GM19463 (cell line): ENCODE measurements around the gene SIPA1L3.

ENCODE experiments used
- ATAC-seq: cut with Tn5 transposase; IDR thresholded peaks from one replicate; pipeline ENCODE4 v1.9.1; 2021; ENCODE audit warnings: mild to moderate bottlenecking, moderate library complexity; ENCODE audit not compliant: unreplicated experiment

The SIPA1L3 gene

GRCh38 chr19:38180071-38180470 is 273.1 kb downstream of the SIPA1L3 start:
- no peak for ATAC-seq

GRCh38 chr19:38182536-38183210 is 275.7 kb downstream of the SIPA1L3 start:
- no peak for ATAC-seq

- no peak for ATAC-seq
Measured at GRCh38 chr19:38183251-38183897, 276.4 kb downstream of the SIPA1L3 start.

- no peak for ATAC-seq
Measured at GRCh38 chr19:38184815-38185214, 277.8 kb downstream of the SIPA1L3 start.

GRCh38 chr19:38185562-38185961 is 278.6 kb downstream of the SIPA1L3 start:
- ATAC-seq = no peak

- no peak for ATAC-seq
Measured at GRCh38 chr19:38190061-38190460, 283.1 kb downstream of the SIPA1L3 start.

GRCh38 chr19:38190793-38191192 is 283.8 kb downstream of the SIPA1L3 start:
- no peak for ATAC-seq

GRCh38 chr19:38191747-38192146 is 284.7 kb downstream of the SIPA1L3 start:
- ATAC-seq = no peak

GRCh38 chr19:38193445-38193844 is 286.4 kb downstream of the SIPA1L3 start:
- ATAC-seq = no peak

- no peak for ATAC-seq
Measured at GRCh38 chr19:38194061-38194701, 287.2 kb downstream of the SIPA1L3 start.

- ATAC-seq = no peak
Measured at GRCh38 chr19:38195237-38195636, 288.2 kb downstream of the SIPA1L3 start.

- no peak for ATAC-seq
Measured at GRCh38 chr19:38196245-38196837, 289.3 kb downstream of the SIPA1L3 start.

- ATAC-seq = no peak
Measured at GRCh38 chr19:38196948-38197656, 290.1 kb downstream of the SIPA1L3 start.

GRCh38 chr19:38197937-38198704 is 291.1 kb downstream of the SIPA1L3 start:
- no peak for ATAC-seq

- ATAC-seq = no peak
Measured at GRCh38 chr19:38199340-38199739, 292.3 kb downstream of the SIPA1L3 start.

- no peak for ATAC-seq
Measured at GRCh38 chr19:38201731-38202130, 294.7 kb downstream of the SIPA1L3 start.

- no peak for ATAC-seq
Measured at GRCh38 chr19:38202504-38202903, 295.5 kb downstream of the SIPA1L3 start.

GRCh38 chr19:38203197-38203596 is 296.2 kb downstream of the SIPA1L3 start:
- ATAC-seq = no peak

- ATAC-seq = no peak
Measured at GRCh38 chr19:38204096-38204495, 297.1 kb downstream of the SIPA1L3 start.

GRCh38 chr19:38204728-38205127 is 297.7 kb downstream of the SIPA1L3 start:
- ATAC-seq = no peak
